GM12892 (cell line): ENCODE data around the gene TCP11L1.

ENCODE experiments used
- POLR2A ChIP-seq: IDR thresholded peaks from 2 replicates; pipeline ENCODE4 v1.6.1; 2011; ENCODE audit warnings: low read depth, low read length, control low read depth
- POLR2AphosphoS5 ChIP-seq: IDR thresholded peaks from 2 replicates; pipeline ENCODE4 v1.6.1; 2011; ENCODE audit warnings: low read depth, low read length, control low read depth
- TAF1 ChIP-seq: IDR thresholded peaks from 2 replicates; pipeline ENCODE4 v1.6.1; 2011; ENCODE audit warnings: low read depth, mild to moderate bottlenecking, control low read depth, low read length, borderline replicate concordance

- TF ChIP-seq POLR2A (no peak), POLR2AphosphoS5 (no peak), TAF1 (no peak)
Observed at GRCh38 chr11:33064866-33065265, 25.5 kb downstream of the TCP11L1 start.
